K562 (cell line): Measurements from ENCODE around the gene TYW1B.
"Not testable (repeated sequence)": the region's sequence is repeated elsewhere in the genome, so short reads cannot be mapped to it uniquely, and the experiment has no call there.

Experiments used
- FOXK1 ChIP-seq: sonication (generic); formaldehyde crosslinking; IDR thresholded peaks from 2 replicates; pipeline ENCODE4 v1.8.0; 2022; ENCODE audit warnings: missing genetic modification reagents, mild to moderate bottlenecking, borderline replicate concordance
- MTA3 ChIP-seq: fragments of 450-650 bp; formaldehyde crosslinking; IDR thresholded peaks from 2 replicates; pipeline ENCODE4 v1.6.1; 2017; ENCODE audit warnings: mild to moderate bottlenecking, borderline replicate concordance
- NRF1 ChIP-seq, 2 experiments: fragments of 450-650 bp; IDR thresholded peaks in 1 of 2; conservative IDR thresholded peaks in 1 of 2; 2 replicates each; pipeline ENCODE4 v1.6.1; 2014; ENCODE audit warnings: mild to moderate bottlenecking in 2 of 2
- POLR2AphosphoS5 ChIP-seq: IDR thresholded peaks from 2 replicates; pipeline ENCODE4 v1.6.1; 2011; ENCODE audit warnings: mild to moderate bottlenecking, low read depth, low read length, moderate library complexity; ENCODE audit not compliant: control insufficient read depth, insufficient read depth
- REST ChIP-seq, 2 experiments: fragments of 450-650 bp; formaldehyde crosslinking in 1 of 2; IDR thresholded peaks; 2 replicates each; pipeline versions ENCODE4 v1.4.0 to v1.6.1; 2014 to 2020; ENCODE audit warnings: mild to moderate bottlenecking in 2 of 2, borderline replicate concordance in 1 of 2, low read depth in 1 of 2
- ZNF347 ChIP-seq: fragments of 450-650 bp; formaldehyde crosslinking; IDR thresholded peaks from 2 replicates; pipeline ENCODE4 v1.4.0; 2020; ENCODE audit warnings: low read depth, mild to moderate bottlenecking, moderate library complexity

- TF ChIP-seq ZNF347 (CRISPR knock-in tag); POLR2AphosphoS5; NRF1 (conservative IDR thresholded peaks at IDR 0.05 in 1 of 2, IDR thresholded peaks at IDR 0.05 in 1 of 2); REST (IDR thresholded peaks at IDR 0.05; ENCODE audit: borderline replicate concordance); REST (CRISPR knock-in tag; IDR thresholded peaks at IDR 0.05; ENCODE audit: low read depth); FOXK1 (CRISPR knock-in tag); MTA3: not testable (repeated sequence)
Measured at GRCh38 chr7:72766994-72767393, 61.0 kb downstream of the TYW1B start.
